Measurements from ENCODE around the gene P3H4.

DNA sequence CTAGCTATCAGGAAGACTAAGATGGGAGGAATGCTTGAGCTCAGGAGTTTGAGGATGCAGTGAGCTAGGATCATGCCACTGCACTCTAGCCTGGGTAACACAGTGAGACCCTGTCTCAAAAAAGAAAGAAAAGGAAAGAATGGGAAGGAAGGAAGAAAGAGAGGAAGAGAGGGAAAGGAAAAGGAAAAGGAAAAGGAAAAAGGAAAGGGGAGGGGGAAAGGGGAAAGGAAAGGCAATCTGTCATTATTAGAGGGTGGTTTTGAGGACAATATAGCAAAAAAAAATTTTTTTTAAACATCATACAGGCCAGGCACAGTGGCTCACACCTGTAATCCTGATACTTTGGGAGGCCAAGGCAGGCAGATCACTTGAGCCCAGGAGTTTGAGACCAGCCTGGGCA, 45.6 kb downstream of the P3H4 start:
- TF ChIP-seq CTCF (IDR thresholded peaks at IDR 0.05) (no peak), POLR2AphosphoS5 (IDR thresholded peaks at IDR 0.05) (no peak)
